K562 (cell line): ENCODE measurements around the gene ABCC6. TPM values are rescaled to one million over a fixed set of nuclear protein-coding genes. Genes with fewer than 3 reads are reported as not detected.
"Not testable (repeated sequence)": the region's sequence is repeated elsewhere in the genome, so short reads cannot be mapped to it uniquely, and the experiment has no call there.

Experiments
- ATAC-seq: fragments of 200-7000 bp; cut with Tn5 transposase; 3 replicates; pipeline ENCODE4 v1.9.1; 2020; ENCODE audit warnings: moderate library complexity
- BruUV-seq: library from RNA; stranded (reverse); fragments of 400-500 nt; replicated peaks from 2 replicates; lab custom pipeline; 2021; lab: Mats Ljungman, UMichigan
- CTCF ChIA-PET: fragments of 300-600 bp; formaldehyde crosslinking; extraction: SDS; loops from one replicate; lab custom pipeline; 2021; ENCODE audit warnings: low intra/inter-chr PET ratio; lab: Yijun Ruan, JAX
- POLR2A ChIA-PET: fragments of 300-600, 350-650 bp; sonication (Branson Sonifier 250); formaldehyde crosslinking; extraction: SDS; loops from one replicate; lab custom pipeline; 2021; ENCODE audit warnings: antibody characterized with exemption, inconsistent platforms; lab: Yijun Ruan, JAX
- DNase-seq, 4 experiments: peaks; one replicate each; pipeline versions ENCODE4 v3.0.0 to v3.0.0-alpha.2; 2011 to 2018; ENCODE audit warnings: low spot score in 3 of 4, mixed read lengths in 3 of 4; ENCODE audit errors: extremely low read depth in 1 of 4
- FAIRE-seq: peaks from 2 replicates; lab custom pipeline; 2011; peaks lifted over from hg19 to GRCh38; lab: Jason Lieb, UNC
- H2AFZ ChIP-seq: 2 replicates; pipeline ENCODE4 v1.6.0; 2011; ENCODE audit warnings: low read depth, low read length, control low read depth, inconsistent platforms
- H3K27ac ChIP-seq: fragments of 200-600 bp; 3 replicates; pipeline ENCODE4 v1.8.0; 2011; ENCODE audit warnings: low read depth, mild to moderate bottlenecking, control low read depth, inconsistent platforms, low read length, moderate library complexity, mixed read lengths; ENCODE audit errors: extremely low read depth
- H3K27me3 ChIP-seq, 2 experiments: fragments of 300-600 bp in 1 of 2; 2 replicates in 1 of 2; 3 replicates in 1 of 2; pipeline versions ENCODE4 v1.6.0 to v1.8.0; 2011; ENCODE audit warnings: inconsistent platforms in 2 of 2, low read length in 2 of 2, mild to moderate bottlenecking in 1 of 2, mixed read lengths in 1 of 2, moderate library complexity in 1 of 2; ENCODE audit not compliant: control insufficient read depth in 2 of 2, insufficient read depth in 2 of 2
- H3K36me3 ChIP-seq: fragments of 300-600 bp; 3 replicates; pipeline ENCODE4 v1.8.0; 2011; ENCODE audit warnings: mild to moderate bottlenecking, low read length, inconsistent platforms; ENCODE audit not compliant: control insufficient read depth, insufficient read depth
- H3K4me1 ChIP-seq, 2 experiments: fragments of 200-600 bp in 1 of 2; replicated peaks in 1 of 2; 2 replicates in 1 of 2; 3 replicates in 1 of 2; pipeline versions ENCODE4 v1.5.1 to v1.8.0; 2011; ENCODE audit warnings: inconsistent platforms in 2 of 2, low read length in 2 of 2, mild to moderate bottlenecking in 1 of 2, mixed read lengths in 1 of 2, moderate library complexity in 1 of 2; ENCODE audit not compliant: control insufficient read depth in 2 of 2, insufficient read depth in 2 of 2
- H3K4me2 ChIP-seq: 2 replicates; pipeline ENCODE4 v1.6.1; 2011; ENCODE audit warnings: low read length, control low read depth, inconsistent platforms, mixed read lengths; ENCODE audit not compliant: insufficient read depth
- H3K4me3 ChIP-seq: fragments of 200-600 bp; sonication (generic), shearing (Covaris generic); 2 replicates; pipeline ENCODE4 v1.5.1; 2016; ENCODE audit warnings: control low read depth, inconsistent platforms
- H3K79me2 ChIP-seq: fragments of 200-600 bp; 3 replicates; pipeline ENCODE4 v1.8.0; 2011; ENCODE audit warnings: low read length, inconsistent platforms; ENCODE audit not compliant: control insufficient read depth, insufficient read depth
- H3K9ac ChIP-seq, 2 experiments: 2 replicates each; pipeline versions ENCODE4 v1.6.0 to v1.6.1; 2011; ENCODE audit warnings: low read depth in 2 of 2, low read length in 2 of 2, control low read depth in 1 of 2, inconsistent platforms in 1 of 2, mild to moderate bottlenecking in 1 of 2, mixed read lengths in 1 of 2; ENCODE audit not compliant: insufficient read depth in 1 of 2
- H3K9me1 ChIP-seq: one replicate; pipeline ENCODE4 v1.6.0; 2011; ENCODE audit warnings: inconsistent platforms, mild to moderate bottlenecking, low read length, moderate library complexity; ENCODE audit not compliant: control insufficient read depth, insufficient read depth
- H3K9me3 ChIP-seq: replicated peaks from 2 replicates; pipeline ENCODE4 v1.5.1; 2011; ENCODE audit warnings: low read depth, low read length, inconsistent platforms; ENCODE audit not compliant: control insufficient read depth, insufficient read depth
- H4K20me1 ChIP-seq: replicated peaks from 2 replicates; pipeline ENCODE4 v1.6.1; 2011; ENCODE audit warnings: low read length, inconsistent platforms, mixed read lengths; ENCODE audit not compliant: control insufficient read depth, insufficient read depth
- BCOR ChIP-seq: fragments of 450-650 bp; IDR thresholded peaks from 2 replicates; pipeline ENCODE4 v1.6.1; 2016
- RBM25 ChIP-seq: fragments of 200-400 bp; formaldehyde crosslinking; IDR thresholded peaks from 2 replicates; pipeline ENCODE4 v1.6.1; 2018; ENCODE audit warnings: low read length, low read depth, moderate library complexity; ENCODE audit not compliant: severe bottlenecking
- ZFP36 ChIP-seq: fragments of 150-350 bp; IDR thresholded peaks from 2 replicates; pipeline ENCODE4 v1.6.1; 2018; ENCODE audit warnings: low read length, low read depth; ENCODE audit not compliant: partially characterized antibody
- WGBS: fragments of 100-300 bp; shearing (Covaris generic); methylation state at CpG from one replicate; pipeline ENCODE4 v1.1.6; 2016; ENCODE audit warnings: low coverage, mixed read lengths; ENCODE audit not compliant: insufficient coverage; ENCODE audit errors: missing lambda C conversion rate; 5-methylcytosine and 5-hydroxymethylcytosine counted together
- in situ Hi-C: fragments of 300-500 bp; cut with MboI; formaldehyde crosslinking; loops from 4 replicates; pipeline ENCODE4 v1.15.0; 2018; ENCODE audit warnings: inconsistent platforms, mixed read lengths
- intact Hi-C: fragments of 100-400 bp; cut with micrococcal nuclease; formaldehyde crosslinking; loops from 2 replicates; pipeline ENCODE4 v1.14.2; 2022
- polyA plus RNA-seq, 8 experiments: library from polyadenylated mRNA; depleted of rRNA in 4 of 8; stranded (reverse) in 5 of 8; unstranded in 3 of 8; fragments of >200 nt; fragmentation: Nextera tagmentation in 2 of 8; fragmentation: Illumina TruSeq in 1 of 8; extraction: Ambion mirVana in 2 of 8; extraction: Trizol in 1 of 8; gene quantifications; 2 replicates each; pipeline versions ENCODE4 v1.2.1 to v1.2.3, GENCODE V29; 2011 to 2014; ENCODE audit warnings: inconsistent platforms in 1 of 8, missing spikeins in 1 of 8
- total RNA-seq, 7 experiments: library from RNA; depleted of rRNA in 6 of 7; stranded (reverse); fragments of >200 nt in 6 of 7; fragmentation: Illumina TruSeq in 2 of 7; extraction: Trizol in 2 of 7; gene quantifications; 2 replicates each; pipeline versions ENCODE4 v1.2.1 to v1.2.3, GENCODE V29; 2011 to 2021; ENCODE audit warnings: low replicate concordance in 1 of 7

Gene ABCC6
- total and polyA plus RNA-seq, 9 of the 15 experiments (the other 6 are each of a cell fraction or from before 2014, with no cell fraction given), result 0.03 to 0.46 (median 0.07) TPM; not detected in 4

GRCh38 chr16:16211404-16211803 is 11.9 kb downstream of the ABCC6 start:
- H3K27me3 ChIP-seq, H3K79me2 ChIP-seq, H3K9me3 ChIP-seq, CTCF ChIA-PET, FAIRE-seq, ATAC-seq, H3K27ac ChIP-seq, DNase-seq, BruUV-seq, H3K9ac ChIP-seq, H4K20me1 ChIP-seq, H3K36me3 ChIP-seq, POLR2A ChIA-PET, in situ Hi-C loops, H3K4me3 ChIP-seq, H3K4me1 ChIP-seq, intact Hi-C loops, H3K9me1 ChIP-seq, H2AFZ ChIP-seq, H3K4me2 ChIP-seq: not testable (repeated sequence)
- TF ChIP-seq BCOR (peak; percentile 61), ZFP36 (peak; percentile 29), RBM25 (peak; percentile 67)
- WGBS, result 6% methylated on average over 1 of the region's 1 CpG

DNA sequence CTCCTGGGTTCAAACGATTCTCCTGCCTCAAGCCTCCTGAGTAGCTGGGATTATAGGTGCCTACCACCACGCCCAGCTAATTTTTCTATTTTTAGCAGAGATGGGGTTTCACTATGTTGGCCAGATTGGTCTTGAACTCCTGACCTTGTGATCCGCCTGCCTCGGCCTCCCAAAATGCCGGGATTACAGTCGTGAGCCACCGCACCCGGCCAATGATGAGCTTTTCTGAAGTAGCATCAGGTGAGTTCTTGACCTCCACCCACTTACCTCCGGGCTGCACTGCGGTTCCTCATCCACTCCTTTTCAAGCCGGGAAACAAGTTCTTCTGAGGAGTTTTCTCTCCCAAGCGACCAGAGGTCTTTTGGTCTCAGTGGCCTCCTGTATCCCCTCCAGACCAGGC is 14.8 kb downstream of the ABCC6 start:
- H3K79me2 ChIP-seq, H2AFZ ChIP-seq, FAIRE-seq, in situ Hi-C loops, H3K9me1 ChIP-seq, H4K20me1 ChIP-seq, CTCF ChIA-PET, ATAC-seq, POLR2A ChIA-PET, DNase-seq, BruUV-seq, H3K9ac ChIP-seq, intact Hi-C loops, H3K9me3 ChIP-seq, H3K27me3 ChIP-seq, H3K27ac ChIP-seq, H3K4me1 ChIP-seq, H3K4me3 ChIP-seq, H3K4me2 ChIP-seq, H3K36me3 ChIP-seq: not testable (repeated sequence)
- 17% methylated on average over 7 of the region's 12 CpGs for WGBS
